Upper lobe of right lung (tissue), 1 donor: Measurements from ENCODE around the gene OR5AR1. TPM values are rescaled to one million over a fixed set of nuclear protein-coding genes. Genes with fewer than 3 reads are reported as not detected.

Experiments
- ATAC-seq: fragments of 200-7000 bp; cut with Tn5 transposase; one replicate; pipeline ENCODE4 v1.9.1; 2020; ENCODE audit warnings: mild to moderate bottlenecking, moderate library complexity
- DNase-seq: peaks from one replicate; pipeline ENCODE4 v3.0.0-alpha.2; 2020
- H3K27ac ChIP-seq: fragments of 200-600 bp; one replicate; pipeline ENCODE4 v1.8.0; 2022
- H3K27me3 ChIP-seq: fragments of 200-600 bp; one replicate; pipeline ENCODE4 v1.8.0; 2022; ENCODE audit warnings: mild to moderate bottlenecking
- H3K36me3 ChIP-seq: fragments of 200-600 bp; one replicate; pipeline ENCODE4 v1.8.0; 2022
- H3K4me1 ChIP-seq: fragments of 200-600 bp; one replicate; pipeline ENCODE4 v1.8.0; 2022
- H3K4me3 ChIP-seq: fragments of 200-600 bp; one replicate; pipeline ENCODE4 v1.8.0; 2022; ENCODE audit warnings: mild to moderate bottlenecking
- H3K9me3 ChIP-seq: fragments of 200-600 bp; one replicate; pipeline ENCODE4 v1.8.0; 2022
- intact Hi-C: fragments of 100-400 bp; cut with DNase I; formaldehyde crosslinking; loops from one replicate; pipeline ENCODE4 v1.11.0; 2022
- long read RNA-seq: library from polyadenylated mRNA; unstranded; transcript quantifications from one replicate; pipeline ENCODE4 v2.0.0, GENCODE V29; 2021
- total RNA-seq: library from RNA; stranded (reverse); fragmentation: NEBNext Ultra II Directional; extraction: Animal tissue kit (Norgen Biotek cat#: 25700); gene quantifications from one replicate; pipeline ENCODE4 v1.2.1, GENCODE V29; 2021
- TF ChIP-seq, protein P1 (sequence below): fragments of 200-600 bp; IDR thresholded peaks from one replicate; pipeline ENCODE4 v1.8.0; 2022; ENCODE audit warnings: antibody characterized with exemption
- donor health status: DM: no; HTN: yes; CAD: no; lungs with severe emphysema.

Gene OR5AR1
- total RNA-seq: not detected
- long read RNA-seq: 0 reads

GRCh38 chr11:56663386-56663785 is at the start of gene OR5AR1:
Gene OR5AR1, plus strand, starts transcription at chr11:56663686. Its CDS starts 0 bp downstream, at chr11:56663686.
- Histone ChIP-seq H3K27me3 (no peaks in the 10 kb centered on the region), H3K36me3 (no peaks in the 10 kb centered on the region), H3K27ac (no peak within 1 kb of the TSS), H3K4me1 (no peaks in the 10 kb centered on the region), H3K9me3 (no peaks in the 10 kb centered on the region), H3K4me3 (no peak within 1 kb of the TSS)
- ATAC-seq: no peak
- intact Hi-C loops: no loop called here
- DNase-seq: no peak
- TF ChIP-seq, protein P1, sequence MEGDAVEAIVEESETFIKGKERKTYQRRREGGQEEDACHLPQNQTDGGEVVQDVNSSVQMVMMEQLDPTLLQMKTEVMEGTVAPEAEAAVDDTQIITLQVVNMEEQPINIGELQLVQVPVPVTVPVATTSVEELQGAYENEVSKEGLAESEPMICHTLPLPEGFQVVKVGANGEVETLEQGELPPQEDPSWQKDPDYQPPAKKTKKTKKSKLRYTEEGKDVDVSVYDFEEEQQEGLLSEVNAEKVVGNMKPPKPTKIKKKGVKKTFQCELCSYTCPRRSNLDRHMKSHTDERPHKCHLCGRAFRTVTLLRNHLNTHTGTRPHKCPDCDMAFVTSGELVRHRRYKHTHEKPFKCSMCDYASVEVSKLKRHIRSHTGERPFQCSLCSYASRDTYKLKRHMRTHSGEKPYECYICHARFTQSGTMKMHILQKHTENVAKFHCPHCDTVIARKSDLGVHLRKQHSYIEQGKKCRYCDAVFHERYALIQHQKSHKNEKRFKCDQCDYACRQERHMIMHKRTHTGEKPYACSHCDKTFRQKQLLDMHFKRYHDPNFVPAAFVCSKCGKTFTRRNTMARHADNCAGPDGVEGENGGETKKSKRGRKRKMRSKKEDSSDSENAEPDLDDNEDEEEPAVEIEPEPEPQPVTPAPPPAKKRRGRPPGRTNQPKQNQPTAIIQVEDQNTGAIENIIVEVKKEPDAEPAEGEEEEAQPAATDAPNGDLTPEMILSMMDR: no peak

DNA sequence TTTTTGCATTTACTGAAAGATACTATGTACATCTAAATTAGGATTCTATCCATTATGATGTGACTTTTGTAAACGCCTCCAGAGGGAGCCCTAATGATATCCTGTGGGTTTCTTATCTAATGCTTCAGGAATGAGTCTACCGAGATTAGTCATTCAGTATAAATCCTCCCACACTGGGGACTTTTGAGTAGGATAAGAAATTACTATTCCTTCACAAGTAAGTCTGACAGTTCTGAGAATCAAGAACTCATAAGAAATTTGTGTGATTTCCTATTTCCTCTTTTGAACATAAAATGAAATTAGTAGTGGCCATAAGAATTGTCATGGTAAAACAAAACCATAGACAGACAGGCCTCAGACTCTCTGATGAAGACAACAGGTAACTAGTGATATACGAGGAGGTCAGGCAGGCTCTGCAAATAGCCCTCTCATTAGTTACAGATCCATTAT is 38.8 kb upstream of the OR5AR1 start:
- H3K9me3 ChIP-seq: no peaks in the 10 kb centered on the region
- TF ChIP-seq, protein P1: peak; percentile 47
- DNase-seq: no peak
- no peak overlapping the region for H3K27ac ChIP-seq
- H3K36me3 ChIP-seq: no peaks in the 10 kb centered on the region
- intact Hi-C loops: no loop called here
- H3K4me1 ChIP-seq: no peaks in the 10 kb centered on the region
- ATAC-seq: peak; percentile 88
- no peaks in the 10 kb centered on the region for H3K27me3 ChIP-seq
- no peak overlapping the region for H3K4me3 ChIP-seq

GRCh38 chr11:56625946-56626345 is 37.5 kb upstream of the OR5AR1 start:
- intact Hi-C loops: no loop called here
- Histone ChIP-seq H3K4me1 (no peaks in the 10 kb centered on the region), H3K27me3 (no peaks in the 10 kb centered on the region), H3K4me3 (no peak overlapping the region), H3K9me3 (no peaks in the 10 kb centered on the region), H3K27ac (no peak overlapping the region), H3K36me3 (no peaks in the 10 kb centered on the region)
- TF ChIP-seq, protein P1: no peak
- DNase-seq (no peak), ATAC-seq (no peak)

GRCh38 chr11:56632329-56632728 is 31.2 kb upstream of the OR5AR1 start:
- DNase-seq (no peak), ATAC-seq (no peak)
- TF ChIP-seq, protein P1: no peak
- Histone ChIP-seq H3K27ac (no peak overlapping the region), H3K27me3 (no peaks in the 10 kb centered on the region), H3K9me3 (no peaks in the 10 kb centered on the region), H3K36me3 (no peaks in the 10 kb centered on the region), H3K4me3 (no peak overlapping the region), H3K4me1 (no peaks in the 10 kb centered on the region)
- intact Hi-C loops: no loop called here

DNA sequence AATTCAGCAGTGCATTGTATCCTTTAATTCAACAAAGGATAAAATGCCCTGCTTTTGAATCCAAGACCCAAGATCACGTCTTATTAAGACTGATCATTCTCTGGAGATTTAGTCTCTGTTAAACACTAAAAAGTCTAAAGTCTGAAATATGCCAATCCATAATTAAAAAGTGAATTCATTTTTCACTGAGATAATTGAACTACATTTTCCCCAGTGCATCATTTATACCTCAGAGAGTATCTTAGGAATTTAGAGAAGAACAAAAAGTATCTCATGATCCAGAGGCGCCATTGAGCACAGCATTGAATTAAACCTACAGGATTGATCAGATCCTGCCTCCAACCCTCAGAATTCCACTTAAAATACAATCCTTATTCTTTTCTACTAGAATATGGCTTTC is 26.6 kb upstream of the OR5AR1 start:
- Histone ChIP-seq H3K36me3 (no peaks in the 10 kb centered on the region), H3K27me3 (no peaks in the 10 kb centered on the region), H3K9me3 (no peaks in the 10 kb centered on the region), H3K4me1 (no peaks in the 10 kb centered on the region), H3K4me3 (no peak overlapping the region), H3K27ac (no peak overlapping the region)
- intact Hi-C loops: no loop called here
- ATAC-seq: no peak
- DNase-seq: no peak
- TF ChIP-seq, protein P1: no peak

GRCh38 chr11:56637500-56637899 is 26.0 kb upstream of the OR5AR1 start:
- DNase-seq: no peak
- Histone ChIP-seq H3K4me1 (no peaks in the 10 kb centered on the region), H3K27ac (no peak overlapping the region), H3K4me3 (no peak overlapping the region), H3K36me3 (no peaks in the 10 kb centered on the region), H3K27me3 (no peaks in the 10 kb centered on the region), H3K9me3 (no peaks in the 10 kb centered on the region)
- no peak for ATAC-seq
- intact Hi-C loops: no loop called here
- TF ChIP-seq, protein P1: no peak
